SU-DHL-6 (cell line): ENCODE results near the gene ALDH4A1.
"Not testable (repeated sequence)": the region's sequence is repeated elsewhere in the genome, so short reads cannot be mapped to it uniquely, and the experiment has no call there.

ENCODE experiments used
- H2AFZ ChIP-seq: fragments of 200-600 bp; sonication (generic); 2 replicates; pipeline ENCODE4 v1.6.1; 2014; ENCODE audit warnings: low read depth, mild to moderate bottlenecking, moderate library complexity, mixed read lengths, antibody characterized with exemption, low read length; ENCODE audit not compliant: severe bottlenecking
- H3F3A ChIP-seq: fragments of 200-600 bp; shearing (Covaris generic); 2 replicates; pipeline ENCODE4 v1.6.0; 2016; ENCODE audit warnings: antibody characterized with exemption, mild to moderate bottlenecking; ENCODE audit not compliant: insufficient read depth
- H3K27ac ChIP-seq: fragments of 200-600 bp; sonication (generic); 2 replicates; pipeline ENCODE4 v1.5.1; 2016; ENCODE audit warnings: low read depth, mild to moderate bottlenecking, low read length, moderate library complexity, mixed read lengths
- H3K27me3 ChIP-seq: fragments of 200-600 bp; sonication (generic), shearing (Covaris generic); 2 replicates; pipeline ENCODE4 v1.6.0; 2014; ENCODE audit warnings: mild to moderate bottlenecking, low read length
- H3K36me3 ChIP-seq: fragments of 200-600 bp; sonication (generic); 2 replicates; pipeline ENCODE4 v1.6.1; 2014; ENCODE audit warnings: mild to moderate bottlenecking, low read length, mixed read lengths
- H3K4me2 ChIP-seq: fragments of 300-600, 200-600 bp; shearing (Covaris generic), sonication (generic); 2 replicates; pipeline ENCODE4 v1.6.0; 2014; ENCODE audit warnings: low read length, low read depth, mild to moderate bottlenecking; ENCODE audit not compliant: poor library complexity, severe bottlenecking
- H3K4me3 ChIP-seq: fragments of 200-600 bp; sonication (generic); 2 replicates; pipeline ENCODE4 v1.5.1; 2014; ENCODE audit warnings: antibody characterized with exemption, low read length, mild to moderate bottlenecking, mixed read lengths; ENCODE audit not compliant: insufficient read depth, poor library complexity, severe bottlenecking
- H3K79me2 ChIP-seq: fragments of 200-600 bp; sonication (generic); 2 replicates; pipeline ENCODE4 v1.6.1; 2014; ENCODE audit warnings: mild to moderate bottlenecking, low read length, moderate library complexity; ENCODE audit not compliant: insufficient read depth
- H3K9ac ChIP-seq: fragments of 200-600 bp; sonication (generic); 2 replicates; pipeline ENCODE4 v1.7.0; 2014; ENCODE audit warnings: mild to moderate bottlenecking, low read length
- H3K9me2 ChIP-seq: fragments of 200-600 bp; sonication (generic); replicated peaks from 2 replicates; pipeline ENCODE4 v1.6.1; 2014; ENCODE audit warnings: low read length; ENCODE audit not compliant: insufficient read depth
- H3K9me3 ChIP-seq: fragments of 200-600 bp; sonication (generic); 2 replicates; pipeline ENCODE4 v1.6.1; 2014; ENCODE audit warnings: low read length, mixed read lengths; ENCODE audit not compliant: insufficient read depth
- H4K20me1 ChIP-seq: fragments of 200-600 bp; sonication (generic); 2 replicates; pipeline ENCODE4 v1.6.1; 2014; ENCODE audit warnings: low read depth, mild to moderate bottlenecking, antibody characterized with exemption, low read length, moderate library complexity, mixed read lengths
- CTCF ChIP-seq: fragments of 200-600 bp; sonication (generic); IDR thresholded peaks from one replicate; pipeline ENCODE4 v1.5.1; 2017; ENCODE audit warnings: antibody characterized with exemption, mild to moderate bottlenecking, low read length, moderate library complexity; ENCODE audit not compliant: insufficient read depth, poor library complexity, severe bottlenecking
- EZH2phosphoT487 ChIP-seq: fragments of 200-600 bp; sonication (generic), shearing (Covaris generic); conservative IDR thresholded peaks from 2 replicates; pipeline ENCODE4 v1.6.1; 2018; ENCODE audit warnings: mild to moderate bottlenecking, antibody characterized with exemption, low read length, moderate library complexity, mixed read lengths

ALDH4A1 gene

GRCh38 chr1:18854331-18855025 lies 47.9 kb downstream of the ALDH4A1 start:
- Histone ChIP-seq H3K9me2 (no peaks in the 10 kb centered on the region), H3K9me3 (no peaks in the 10 kb centered on the region), H3K79me2 (no peaks in the 10 kb centered on the region), H3K27ac (no peak overlapping the region), H2AFZ (no peak overlapping the region), H3K36me3 (no peaks in the 10 kb centered on the region), H3F3A (no peaks in the 10 kb centered on the region), H3K4me3 (no peak overlapping the region), H3K4me2 (no peak overlapping the region), H4K20me1 (no peaks in the 10 kb centered on the region), H3K27me3 (no peaks in the 10 kb centered on the region), H3K9ac (no peak overlapping the region)
- TF ChIP-seq CTCF (no peak), EZH2phosphoT487 (no peak)

GRCh38 chr1:18852501-18852900 lies 49.9 kb downstream of the ALDH4A1 start:
- Histone ChIP-seq H3K9ac (no peak overlapping the region), H3F3A (no peaks in the 10 kb centered on the region), H3K4me3 (no peak overlapping the region), H3K9me3 (no peaks in the 10 kb centered on the region), H3K27me3 (no peaks in the 10 kb centered on the region), H3K4me2 (no peak overlapping the region), H3K27ac (no peak overlapping the region), H3K79me2 (no peaks in the 10 kb centered on the region), H4K20me1 (no peaks in the 10 kb centered on the region), H2AFZ (no peak overlapping the region), H3K9me2 (no peaks in the 10 kb centered on the region), H3K36me3 (no peaks in the 10 kb centered on the region)
- TF ChIP-seq CTCF: no peak
- no peak for TF ChIP-seq EZH2phosphoT487

GRCh38 chr1:18849261-18849711 lies 53.1 kb downstream of the ALDH4A1 start:
- H3F3A ChIP-seq: no peaks in the 10 kb centered on the region
- TF ChIP-seq EZH2phosphoT487: no peak
- no peak for TF ChIP-seq CTCF
- no peaks in the 10 kb centered on the region for H3K27me3 ChIP-seq
- no peak overlapping the region for H3K27ac ChIP-seq
- H3K9ac ChIP-seq: no peak overlapping the region
- H3K9me2 ChIP-seq: no peaks in the 10 kb centered on the region
- H2AFZ ChIP-seq: no peak overlapping the region
- H3K9me3 ChIP-seq: no peaks in the 10 kb centered on the region
- no peak overlapping the region for H3K4me2 ChIP-seq
- H3K4me3 ChIP-seq: no peak overlapping the region
- no peaks in the 10 kb centered on the region for H3K79me2 ChIP-seq
- H4K20me1 ChIP-seq: no peaks in the 10 kb centered on the region
- no peaks in the 10 kb centered on the region for H3K36me3 ChIP-seq

- H4K20me1 ChIP-seq, H3K79me2 ChIP-seq, H3K9me3 ChIP-seq, H3K9ac ChIP-seq, H3K27ac ChIP-seq, H3K27me3 ChIP-seq, H3K9me2 ChIP-seq, H3K4me2 ChIP-seq, H3K36me3 ChIP-seq, H3K4me3 ChIP-seq, H2AFZ ChIP-seq, H3F3A ChIP-seq: not testable (repeated sequence)
These were observed 54.6 kb downstream of the ALDH4A1 start for GRCh38 chr1:18847723-18848122.
